GDM1 (cell line): ENCODE measurements around the gene TIMP1.

Experiments used
- DNase-seq: peaks from one replicate; lab custom pipeline; 2025; lab: John Stamatoyannopoulos, UW

The TIMP1 gene

DNA sequence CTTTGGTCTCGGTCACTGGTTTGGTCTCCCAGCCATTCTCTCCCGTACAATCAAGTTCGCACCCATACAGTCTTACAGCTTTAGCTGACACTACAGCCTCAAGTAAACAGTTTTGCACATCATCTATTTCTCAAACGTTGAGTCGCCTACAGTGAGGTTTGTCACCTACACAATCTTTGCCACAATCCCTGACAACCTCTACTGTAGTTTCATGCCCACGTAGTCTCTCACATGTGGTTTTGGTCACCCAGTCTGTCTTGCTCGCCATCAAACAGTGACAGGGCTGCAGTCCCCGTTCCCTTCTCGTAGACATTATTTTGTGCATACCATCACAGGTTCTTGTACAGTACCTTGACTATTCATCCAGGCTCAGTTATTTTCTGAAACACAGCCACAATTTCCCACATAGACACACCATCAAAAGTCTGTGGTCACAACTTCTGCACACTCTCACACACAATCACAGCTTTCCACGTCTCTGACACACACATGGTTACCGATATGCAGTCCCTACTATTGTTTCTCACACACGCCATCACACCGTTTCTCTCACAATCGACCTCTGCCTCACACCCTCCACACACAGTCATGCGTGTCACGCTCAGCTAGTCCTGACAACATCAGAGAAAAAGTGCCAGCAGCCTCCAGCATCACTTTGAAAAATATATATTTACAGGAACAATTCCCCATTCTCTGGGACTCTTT is 52.8 kb downstream of the TIMP1 start:
- DNase-seq, result no peak
